Cardiac fibroblast (primary cell): ENCODE results near the gene SLC10A1.

ENCODE experiments used
- DNase-seq, 2 donors: peaks; one replicate each; pipeline versions ENCODE4 v3.0.0 to v3.0.0-alpha.2; 2010; ENCODE audit warnings: low read depth in 2 of 2
- H3K4me3 ChIP-seq, 2 donors: replicated peaks in 1 of 2; 1 replicate in 1 of 2; 2 replicates in 1 of 2; pipeline ENCODE4 v1.5.1; 2011; ENCODE audit warnings: low read depth in 2 of 2, low read length in 2 of 2, mild to moderate bottlenecking in 2 of 2, moderate library complexity in 1 of 2
- TF ChIP-seq, protein P1 (sequence below): IDR thresholded peaks from one replicate; pipeline ENCODE4 v1.5.1; 2011; ENCODE audit warnings: low read depth, mild to moderate bottlenecking, low read length, inconsistent platforms

SLC10A1 gene

GRCh38 chr14:69727860-69728259 lies 69.2 kb downstream of the SLC10A1 start:
- no peak overlapping the region for H3K4me3 ChIP-seq
- TF ChIP-seq, protein P1, sequence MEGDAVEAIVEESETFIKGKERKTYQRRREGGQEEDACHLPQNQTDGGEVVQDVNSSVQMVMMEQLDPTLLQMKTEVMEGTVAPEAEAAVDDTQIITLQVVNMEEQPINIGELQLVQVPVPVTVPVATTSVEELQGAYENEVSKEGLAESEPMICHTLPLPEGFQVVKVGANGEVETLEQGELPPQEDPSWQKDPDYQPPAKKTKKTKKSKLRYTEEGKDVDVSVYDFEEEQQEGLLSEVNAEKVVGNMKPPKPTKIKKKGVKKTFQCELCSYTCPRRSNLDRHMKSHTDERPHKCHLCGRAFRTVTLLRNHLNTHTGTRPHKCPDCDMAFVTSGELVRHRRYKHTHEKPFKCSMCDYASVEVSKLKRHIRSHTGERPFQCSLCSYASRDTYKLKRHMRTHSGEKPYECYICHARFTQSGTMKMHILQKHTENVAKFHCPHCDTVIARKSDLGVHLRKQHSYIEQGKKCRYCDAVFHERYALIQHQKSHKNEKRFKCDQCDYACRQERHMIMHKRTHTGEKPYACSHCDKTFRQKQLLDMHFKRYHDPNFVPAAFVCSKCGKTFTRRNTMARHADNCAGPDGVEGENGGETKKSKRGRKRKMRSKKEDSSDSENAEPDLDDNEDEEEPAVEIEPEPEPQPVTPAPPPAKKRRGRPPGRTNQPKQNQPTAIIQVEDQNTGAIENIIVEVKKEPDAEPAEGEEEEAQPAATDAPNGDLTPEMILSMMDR = no peak
- no peak for DNase-seq

GRCh38 chr14:69726761-69727511 lies 70.1 kb downstream of the SLC10A1 start:
- H3K4me3 ChIP-seq = peak overlapping the region in 1 of 2 donors; percentile 30
- DNase-seq = peak; percentile 81 to 82
- TF ChIP-seq, protein P1 = peak; percentile 99
